ENCODE measurements around the gene PPM1G. TPM values are rescaled to one million over a fixed set of nuclear protein-coding genes. Genes with fewer than 3 reads are reported as not detected.
"Not testable (repeated sequence)": the region's sequence is repeated elsewhere in the genome, so short reads cannot be mapped to it uniquely, and the experiment has no call there.

Gene PPM1G
- total RNA-seq, 1 donor, result 63.9 TPM

- no peak overlapping the region for H3K4me3 ChIP-seq (ENCODE audit: low read depth, low read length)
- DNase-seq (ENCODE audit: low read depth), result no peak
- TF ChIP-seq, protein P1, sequence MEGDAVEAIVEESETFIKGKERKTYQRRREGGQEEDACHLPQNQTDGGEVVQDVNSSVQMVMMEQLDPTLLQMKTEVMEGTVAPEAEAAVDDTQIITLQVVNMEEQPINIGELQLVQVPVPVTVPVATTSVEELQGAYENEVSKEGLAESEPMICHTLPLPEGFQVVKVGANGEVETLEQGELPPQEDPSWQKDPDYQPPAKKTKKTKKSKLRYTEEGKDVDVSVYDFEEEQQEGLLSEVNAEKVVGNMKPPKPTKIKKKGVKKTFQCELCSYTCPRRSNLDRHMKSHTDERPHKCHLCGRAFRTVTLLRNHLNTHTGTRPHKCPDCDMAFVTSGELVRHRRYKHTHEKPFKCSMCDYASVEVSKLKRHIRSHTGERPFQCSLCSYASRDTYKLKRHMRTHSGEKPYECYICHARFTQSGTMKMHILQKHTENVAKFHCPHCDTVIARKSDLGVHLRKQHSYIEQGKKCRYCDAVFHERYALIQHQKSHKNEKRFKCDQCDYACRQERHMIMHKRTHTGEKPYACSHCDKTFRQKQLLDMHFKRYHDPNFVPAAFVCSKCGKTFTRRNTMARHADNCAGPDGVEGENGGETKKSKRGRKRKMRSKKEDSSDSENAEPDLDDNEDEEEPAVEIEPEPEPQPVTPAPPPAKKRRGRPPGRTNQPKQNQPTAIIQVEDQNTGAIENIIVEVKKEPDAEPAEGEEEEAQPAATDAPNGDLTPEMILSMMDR (IDR thresholded peaks at IDR 0.05; ENCODE audit: insufficient read depth, low read depth, low read length), result no peak
Measured at GRCh38 chr2:27362678-27363420, 46.5 kb downstream of the PPM1G start.

- DNase-seq (ENCODE audit: low read depth), result peak; percentile 98
- peak within 1 kb of the TSS; percentile 91 for H3K4me3 ChIP-seq (ENCODE audit: low read depth, low read length)
- TF ChIP-seq, protein P1 (IDR thresholded peaks at IDR 0.05; ENCODE audit: insufficient read depth, low read depth, low read length), result no peak
Measured at GRCh38 chr2:27356382-27357181, 52.8 kb downstream of the PPM1G start, which contains the start of gene GTF3C2. GTF3C2 (minus strand) TSS chr2:27356764; CDS start chr2:27343554, 13,210 bp downstream.

GRCh38 chr2:27356056-27356381 is 53.4 kb downstream of the PPM1G start:
- peak; percentile 76 for DNase-seq (ENCODE audit: low read depth)
- TF ChIP-seq, protein P1 (IDR thresholded peaks at IDR 0.05; ENCODE audit: insufficient read depth, low read depth, low read length), result no peak
- peak overlapping the region; percentile 91 for H3K4me3 ChIP-seq (ENCODE audit: low read depth, low read length)

DNA sequence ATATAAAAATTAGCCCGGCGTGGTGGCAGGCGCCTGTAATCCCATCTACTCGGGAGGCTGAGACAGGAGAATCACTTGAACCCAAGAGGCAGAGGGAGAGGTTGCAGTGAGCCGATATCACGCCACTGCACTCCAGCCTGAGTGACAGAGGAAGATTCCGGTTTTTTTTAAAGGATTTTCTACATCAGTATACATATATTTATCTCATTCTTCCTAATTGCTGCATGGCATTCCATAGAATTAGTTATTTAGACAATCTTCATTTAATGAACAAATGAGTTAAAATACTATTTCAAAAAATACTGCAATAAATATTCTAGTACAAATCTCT is 54.8 kb downstream of the PPM1G start:
- TF ChIP-seq, protein P1 (IDR thresholded peaks at IDR 0.05; ENCODE audit: insufficient read depth, low read depth, low read length), result no peak
- H3K4me3 ChIP-seq (ENCODE audit: low read depth, low read length), result no peak overlapping the region
- DNase-seq (ENCODE audit: low read depth), result no peak

- DNase-seq (ENCODE audit: low read depth), result peak; percentile 73
- TF ChIP-seq, protein P1 (IDR thresholded peaks at IDR 0.05; ENCODE audit: insufficient read depth, low read depth, low read length), result no peak
- H3K4me3 ChIP-seq (ENCODE audit: low read depth, low read length), result no peak overlapping the region
Measured at GRCh38 chr2:27353762-27354596, 55.4 kb downstream of the PPM1G start.

DNA sequence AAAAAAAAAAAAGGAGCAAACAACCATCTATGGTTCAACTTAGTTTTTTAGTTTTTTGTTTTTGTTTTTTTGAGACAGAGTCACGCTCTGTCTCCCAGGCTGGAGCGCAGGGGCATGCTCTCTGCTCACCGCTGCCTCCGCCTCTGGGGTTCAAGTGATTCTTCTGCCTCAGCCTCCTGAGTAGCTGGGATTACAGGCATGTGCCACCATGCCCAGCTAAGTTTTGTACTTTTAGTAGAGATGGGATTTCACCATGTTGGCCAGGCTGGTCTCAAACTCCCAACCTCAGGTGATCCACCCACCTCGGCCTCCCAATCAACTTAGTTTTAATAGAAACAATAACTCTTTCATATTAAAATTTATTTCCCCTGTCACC is 56.0 kb downstream of the PPM1G start:
- not testable (repeated sequence) for DNase-seq (ENCODE audit: low read depth); H3K4me3 ChIP-seq (ENCODE audit: low read depth, low read length)

Data from fibroblast of villous mesenchyme (primary cell).